T-cell (primary cell): ENCODE results near the gene ACACA. TPM values are rescaled to one million over a fixed set of nuclear protein-coding genes. Genes with fewer than 3 reads are reported as not detected.

Experiments
- ATAC-seq, 4 experiments: fragments of 200-7000 bp in 3 of 4; fragments of 150-1000 bp in 1 of 4; cut with Tn5 transposase; replicated peaks in 1 of 4; 1 replicate in 3 of 4; 2 replicates in 1 of 4; pipeline ENCODE4 v1.10.0; 2021; ENCODE audit warnings: moderate library complexity in 3 of 4, mild to moderate bottlenecking in 2 of 4, moderate number of reproducible peaks in 1 of 4
- CTCF ChIA-PET, 2 donors: fragments of 300-600 bp; sonication (Branson Sonifier 250); formaldehyde crosslinking; loops; one replicate each; lab custom pipeline; 2022; ENCODE audit warnings: antibody characterized with exemption in 2 of 2; lab: Charles Lee
- POLR2A ChIA-PET, 2 donors: fragments of 300-600 bp; sonication (Branson Sonifier 250); formaldehyde crosslinking; loops; one replicate each; lab custom pipeline; 2022; ENCODE audit warnings: antibody characterized with exemption in 2 of 2; lab: Charles Lee
- DNase-seq, 35 experiments: peaks; one replicate each; pipeline versions ENCODE4 v3.0.0 to v3.0.0-alpha.2; 2013 to 2023
- H3K27ac ChIP-seq: one replicate; pipeline ENCODE4 v1.5.1; 2013; ENCODE audit warnings: low read length
- H3K27me3 ChIP-seq, 2 experiments: replicated peaks in 1 of 2; 1 replicate in 1 of 2; 2 replicates in 1 of 2; pipeline versions ENCODE4 v1.6.1 to v1.7.0; 2013; ENCODE audit warnings: low read length in 1 of 2, mixed read lengths in 1 of 2; ENCODE audit not compliant: control insufficient read depth in 2 of 2, insufficient read depth in 2 of 2; ENCODE audit errors: extremely low read depth in 1 of 2
- H3K36me3 ChIP-seq, 2 donors: 1 replicate in 1 of 2; 2 replicates in 1 of 2; pipeline versions ENCODE4 v1.6.1 to v1.7.0; 2013; ENCODE audit warnings: low read length in 1 of 2; ENCODE audit not compliant: control insufficient read depth in 2 of 2, insufficient read depth in 1 of 2; ENCODE audit errors: extremely low read depth in 1 of 2
- H3K4me1 ChIP-seq, 2 experiments: 1 replicate in 1 of 2; 2 replicates in 1 of 2; pipeline versions ENCODE4 v1.6.1 to v1.7.0; 2013; ENCODE audit warnings: low read length in 2 of 2, mixed read lengths in 1 of 2; ENCODE audit not compliant: insufficient read depth in 2 of 2, control insufficient read depth in 1 of 2; ENCODE audit errors: extremely low read depth in 1 of 2
- H3K4me3 ChIP-seq, 2 donors: 1 replicate in 1 of 2; 2 replicates in 1 of 2; pipeline versions ENCODE4 v1.5.1 to v1.7.0; 2013; ENCODE audit warnings: mild to moderate bottlenecking in 2 of 2, low read length in 1 of 2, moderate library complexity in 1 of 2; ENCODE audit not compliant: control insufficient read depth in 1 of 2; ENCODE audit errors: extremely low read depth in 1 of 2
- H3K9me3 ChIP-seq: 2 replicates; pipeline ENCODE4 v1.7.0; 2013
- H3K27ac Mint-ChIP-seq, 2 donors: one replicate each; pipeline ENCODE4 v1.8.0; 2020 to 2021; ENCODE audit warnings: mild to moderate bottlenecking in 2 of 2, mixed read lengths in 2 of 2
- H3K27me3 Mint-ChIP-seq, 2 donors: one replicate each; pipeline ENCODE4 v1.8.0; 2021 to 2022; ENCODE audit warnings: mixed read lengths in 2 of 2
- H3K36me3 Mint-ChIP-seq: one replicate; pipeline ENCODE4 v1.8.0; 2021; ENCODE audit warnings: mixed read lengths
- H3K4me1 Mint-ChIP-seq, 3 donors: one replicate each; pipeline ENCODE4 v1.8.0; 2020 to 2022; ENCODE audit warnings: mixed read lengths in 3 of 3, mild to moderate bottlenecking in 1 of 3
- H3K4me3 Mint-ChIP-seq, 3 donors: one replicate each; pipeline ENCODE4 v1.8.0; 2020 to 2022; ENCODE audit warnings: mild to moderate bottlenecking in 3 of 3, mixed read lengths in 3 of 3, moderate library complexity in 3 of 3
- H3K9me3 Mint-ChIP-seq, 3 donors: one replicate each; pipeline ENCODE4 v1.8.0; 2020 to 2022; ENCODE audit warnings: mixed read lengths in 3 of 3
- WGBS: methylation state at CpG from one replicate; pipeline ENCODE4 v1.1.5; 2013; ENCODE audit warnings: missing lambda C conversion rate; ENCODE audit not compliant: insufficient coverage; 5-methylcytosine and 5-hydroxymethylcytosine counted together
- total RNA-seq, 35 experiments: library from RNA in 6 of 35; stranded (reverse) in 6 of 35; fragments of 120-200 nt in 1 of 35; gene quantifications; one replicate each; pipeline versions ENCODE4 v1.2.1 to v1.2.4 and lab custom pipeline; 2013 to 2026

The ACACA gene
- total RNA-seq, 5 donors from 2014 or later (not counting 1 experiment from before 2014, with no cell fraction given) = 15.9 to 30.2 (median 18.0) TPM

- peaks cover 29% of the 10 kb centered on the region for H3K36me3 Mint-ChIP-seq
- WGBS = 6% methylated on average over 8 of the region's 9 CpGs
- Histone ChIP-seq H3K4me3 (no peak overlapping the region), H3K4me1 (peaks cover 2 to 6% of the 10 kb centered on the region in 2 experiments), H3K27ac (no peak overlapping the region), H3K27me3 (no peaks in the 10 kb centered on the region), H3K9me3 (no peaks in the 10 kb centered on the region), H3K36me3 (peaks cover 12 to 48% of the 10 kb centered on the region in 2 donors)
- ATAC-seq = peak; percentile 66 to 83 (median 78)
- no peak overlapping the region for H3K4me3 Mint-ChIP-seq
- H3K4me1 Mint-ChIP-seq = peaks cover 12 to 18% (median 14%) of the 10 kb centered on the region in 3 donors
- no peaks in the 10 kb centered on the region for H3K9me3 Mint-ChIP-seq
- CTCF ChIA-PET = interaction anchor here (0.6 to 2.0 kb wide), 16 partner anchors 9 to 447 kb away, joined by 3 to 10 read pairs (median 4); no protein-coding TSS in a partner anchor
- POLR2A ChIA-PET = interaction anchor here (0.5 to 0.6 kb wide), 2 partner anchors 315 to 441 kb away, joined by 3 to 8 read pairs; no protein-coding TSS in a partner anchor
- DNase-seq = peak; percentile 54 to 85 (median 74)
- H3K27ac Mint-ChIP-seq = no peak overlapping the region
- H3K27me3 Mint-ChIP-seq = no peaks in the 10 kb centered on the region
These were observed 359.0 kb downstream of the ACACA start for GRCh38 chr17:37047631-37048104.

GRCh38 chr17:37045351-37045922 lies 361.2 kb downstream of the ACACA start:
- Histone ChIP-seq H3K9me3 (no peaks in the 10 kb centered on the region), H3K4me1 (peaks cover 2 to 6% of the 10 kb centered on the region in 2 experiments), H3K4me3 (no peak overlapping the region), H3K27me3 (no peaks in the 10 kb centered on the region), H3K27ac (no peak overlapping the region), H3K36me3 (peaks cover 8 to 31% of the 10 kb centered on the region in 2 donors)
- ATAC-seq (no peak), DNase-seq (no peak)
- CTCF ChIA-PET = interaction anchor here (0.7 to 2.0 kb wide), 3 partner anchors 372 to 442 kb away, joined by 3 to 10 read pairs (median 4); no protein-coding TSS in a partner anchor
- no peaks in the 10 kb centered on the region for H3K27me3 Mint-ChIP-seq
- no peak overlapping the region for H3K4me3 Mint-ChIP-seq
- H3K9me3 Mint-ChIP-seq = no peaks in the 10 kb centered on the region
- H3K4me1 Mint-ChIP-seq = peaks cover 12 to 18% (median 14%) of the 10 kb centered on the region in 3 donors
- 62% methylated on average over 3 of the region's 7 CpGs for WGBS
- POLR2A ChIA-PET = no interaction called here
- H3K27ac Mint-ChIP-seq = peak overlapping the region; percentile 21 to 42
- peaks cover 17% of the 10 kb centered on the region for H3K36me3 Mint-ChIP-seq

- Histone ChIP-seq H3K36me3 (peaks cover 8 to 21% of the 10 kb centered on the region in 2 donors), H3K9me3 (no peaks in the 10 kb centered on the region), H3K4me1 (peaks cover 2 to 6% of the 10 kb centered on the region in 2 experiments), H3K27ac (no peak overlapping the region), H3K4me3 (no peak overlapping the region), H3K27me3 (no peaks in the 10 kb centered on the region)
- no peaks in the 10 kb centered on the region for H3K27me3 Mint-ChIP-seq
- peaks cover 12 to 18% (median 14%) of the 10 kb centered on the region in 3 donors for H3K4me1 Mint-ChIP-seq
- DNase-seq (no peak), ATAC-seq (no peak)
- no peak overlapping the region for H3K4me3 Mint-ChIP-seq
- peak overlapping the region; percentile 7 to 24 for H3K27ac Mint-ChIP-seq
- H3K36me3 Mint-ChIP-seq = peaks cover 21% of the 10 kb centered on the region
- WGBS = 76% methylated on average over 3 of the region's 3 CpGs
- ChIA-PET CTCF (interaction anchor here in 1 of 2 donors (0.9 kb wide), 1 partner anchor 146 kb away, joined by 3 read pairs; no protein-coding TSS in a partner anchor), POLR2A (interaction anchor here in 1 of 2 donors (0.6 kb wide), 1 partner anchor 20 kb away, joined by 5 read pairs; no protein-coding TSS in a partner anchor)
- no peaks in the 10 kb centered on the region for H3K9me3 Mint-ChIP-seq
These were observed 363.4 kb downstream of the ACACA start for GRCh38 chr17:37043201-37043600.

- Mint-ChIP-seq H3K36me3 (peaks cover 29% of the 10 kb centered on the region), H3K4me1 (peaks cover 4 to 8% (median 7%) of the 10 kb centered on the region in 3 donors), H3K9me3 (no peaks in the 10 kb centered on the region), H3K27me3 (no peaks in the 10 kb centered on the region), H3K4me3 (no peak overlapping the region), H3K27ac (no peak overlapping the region)
- H3K4me1 ChIP-seq = peaks cover 0 to 2% of the 10 kb centered on the region in 2 experiments
- no peak overlapping the region for H3K27ac ChIP-seq
- H3K9me3 ChIP-seq = no peaks in the 10 kb centered on the region
- CTCF ChIA-PET = interaction anchor here in 1 of 2 donors (0.6 to 1.0 kb wide), 2 partner anchors 73 to 439 kb away, joined by 4 to 9 read pairs; no protein-coding TSS in a partner anchor
- no peak overlapping the region for H3K4me3 ChIP-seq
- H3K36me3 ChIP-seq = peaks cover 8 to 28% of the 10 kb centered on the region in 2 donors
- DNase-seq = no peak
- ATAC-seq = no peak
- H3K27me3 ChIP-seq = no peaks in the 10 kb centered on the region
- POLR2A ChIA-PET = no interaction called here
These were observed 364.7 kb downstream of the ACACA start for GRCh38 chr17:37041932-37042331.

- DNase-seq (no peak), ATAC-seq (no peak)
- peaks cover 41% of the 10 kb centered on the region for H3K36me3 Mint-ChIP-seq
- peak overlapping the region in 1 of 2 donors; percentile 57 for H3K27ac Mint-ChIP-seq
- no peaks in the 10 kb centered on the region for H3K27me3 Mint-ChIP-seq
- Histone ChIP-seq H3K27ac (no peak overlapping the region), H3K27me3 (no peaks in the 10 kb centered on the region), H3K9me3 (no peaks in the 10 kb centered on the region), H3K36me3 (peaks cover 4 to 16% of the 10 kb centered on the region in 2 donors), H3K4me3 (no peak overlapping the region), H3K4me1 (peaks cover 0 to 2% of the 10 kb centered on the region in 2 experiments)
- H3K9me3 Mint-ChIP-seq = no peaks in the 10 kb centered on the region
- H3K4me3 Mint-ChIP-seq = no peak overlapping the region
- 80% methylated on average over 1 of the region's 6 CpGs for WGBS
- POLR2A ChIA-PET = no interaction called here
- H3K4me1 Mint-ChIP-seq = peaks cover 4 to 8% (median 7%) of the 10 kb centered on the region in 3 donors
- CTCF ChIA-PET = no interaction called here
These were observed 367.4 kb downstream of the ACACA start for GRCh38 chr17:37039269-37039668.

GRCh38 chr17:37037590-37038155 lies 369.0 kb downstream of the ACACA start:
- H3K36me3 ChIP-seq = peaks cover 0 to 16% of the 10 kb centered on the region in 2 donors
- H3K4me3 Mint-ChIP-seq = no peak overlapping the region
- POLR2A ChIA-PET = no interaction called here
- no peaks in the 10 kb centered on the region for H3K9me3 Mint-ChIP-seq
- H3K4me1 ChIP-seq = no peaks in the 10 kb centered on the region
- H3K4me1 Mint-ChIP-seq = peaks cover 0 to under 1% (median 0%) of the 10 kb centered on the region in 3 donors
- no peak overlapping the region for H3K4me3 ChIP-seq
- H3K27ac ChIP-seq = no peak overlapping the region
- no peaks in the 10 kb centered on the region for H3K27me3 Mint-ChIP-seq
- H3K27me3 ChIP-seq = no peaks in the 10 kb centered on the region
- 92% methylated on average over 2 of the region's 5 CpGs for WGBS
- CTCF ChIA-PET = no interaction called here
- H3K9me3 ChIP-seq = no peaks in the 10 kb centered on the region
- ATAC-seq (no peak), DNase-seq (no peak)
- peaks cover 39% of the 10 kb centered on the region for H3K36me3 Mint-ChIP-seq
- H3K27ac Mint-ChIP-seq = no peak overlapping the region
